ENCODE data around the gene E2F8. TPM values are rescaled to one million over a fixed set of nuclear protein-coding genes. Genes with fewer than 3 reads are reported as not detected.

E2F8 gene
- total and polyA plus RNA-seq, 3 donors from 2014 or later = 1.1 to 5.3 (median 1.3) TPM

DNA sequence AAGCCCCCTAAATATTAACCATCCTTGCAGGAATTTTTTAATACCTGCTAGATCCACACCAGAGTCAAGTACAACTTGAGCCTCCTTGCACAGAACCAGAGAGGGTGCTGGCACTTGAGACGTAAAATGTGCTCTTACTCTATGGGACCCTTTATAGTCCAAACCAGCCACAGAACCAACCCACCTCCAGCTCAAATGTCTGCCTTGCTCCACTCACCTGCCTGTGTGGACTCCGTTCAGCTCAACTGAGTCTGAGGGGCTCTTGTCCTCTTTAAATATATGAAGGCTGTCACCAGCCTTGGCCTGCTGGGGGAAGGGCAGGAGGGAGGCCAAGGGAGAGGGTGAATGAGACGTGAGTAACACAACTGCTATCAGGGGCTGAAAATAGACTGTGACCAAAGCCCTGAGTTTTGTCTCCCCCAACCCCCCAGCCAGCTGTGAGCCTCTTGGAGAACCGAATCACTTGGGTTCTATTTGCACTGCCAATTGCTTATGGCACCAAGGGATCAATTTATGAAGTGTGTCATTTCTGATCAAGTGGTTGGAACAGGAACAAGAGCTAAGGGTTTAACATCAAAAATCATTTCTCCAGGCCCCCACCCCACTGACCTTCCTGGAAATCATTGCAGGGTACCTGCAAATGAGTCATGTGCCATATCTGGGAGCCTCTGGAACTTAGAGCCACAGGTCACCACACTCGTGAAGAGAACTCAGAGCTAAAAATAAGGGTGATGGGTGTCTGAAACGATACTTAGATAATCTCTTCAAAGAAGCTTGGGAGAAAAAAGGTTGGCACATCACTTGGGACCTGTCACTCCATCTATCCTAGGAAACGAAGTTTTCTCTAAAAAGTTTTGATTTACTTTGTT lies 38.8 kb downstream of the E2F8 start, which contains the start of gene CSRP3:
Gene CSRP3, minus strand, starts transcription at position 247 of the 869 bp plus-strand sequence. CDS start 9,535 bp downstream, outside the sequence.
- no peak for DNase-seq
- no peak for TF ChIP-seq POLR2A (IDR thresholded peaks at IDR 0.05)
- TF ChIP-seq, protein P1, sequence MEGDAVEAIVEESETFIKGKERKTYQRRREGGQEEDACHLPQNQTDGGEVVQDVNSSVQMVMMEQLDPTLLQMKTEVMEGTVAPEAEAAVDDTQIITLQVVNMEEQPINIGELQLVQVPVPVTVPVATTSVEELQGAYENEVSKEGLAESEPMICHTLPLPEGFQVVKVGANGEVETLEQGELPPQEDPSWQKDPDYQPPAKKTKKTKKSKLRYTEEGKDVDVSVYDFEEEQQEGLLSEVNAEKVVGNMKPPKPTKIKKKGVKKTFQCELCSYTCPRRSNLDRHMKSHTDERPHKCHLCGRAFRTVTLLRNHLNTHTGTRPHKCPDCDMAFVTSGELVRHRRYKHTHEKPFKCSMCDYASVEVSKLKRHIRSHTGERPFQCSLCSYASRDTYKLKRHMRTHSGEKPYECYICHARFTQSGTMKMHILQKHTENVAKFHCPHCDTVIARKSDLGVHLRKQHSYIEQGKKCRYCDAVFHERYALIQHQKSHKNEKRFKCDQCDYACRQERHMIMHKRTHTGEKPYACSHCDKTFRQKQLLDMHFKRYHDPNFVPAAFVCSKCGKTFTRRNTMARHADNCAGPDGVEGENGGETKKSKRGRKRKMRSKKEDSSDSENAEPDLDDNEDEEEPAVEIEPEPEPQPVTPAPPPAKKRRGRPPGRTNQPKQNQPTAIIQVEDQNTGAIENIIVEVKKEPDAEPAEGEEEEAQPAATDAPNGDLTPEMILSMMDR (IDR thresholded peaks at IDR 0.05) = no peak
- WGBS, 2 donors = 84 to 85% methylated on average over 7 of the region's 7 CpGs
- no peaks in the 10 kb centered on the region for H3K9me3 ChIP-seq
- no peak within 1 kb of the TSS for H3K4me3 ChIP-seq
- no peak within 1 kb of the TSS for H3K27ac ChIP-seq
- H3K36me3 ChIP-seq (ENCODE audit: low read depth, missing control alignments) = no peaks in the 10 kb centered on the region
- intact Hi-C loops (cut with DNase I; ENCODE audit: low total_unique reads) = no loop called here
- H3K4me1 ChIP-seq = no peaks in the 10 kb centered on the region
- no peaks in the 10 kb centered on the region for H3K27me3 ChIP-seq

DNA sequence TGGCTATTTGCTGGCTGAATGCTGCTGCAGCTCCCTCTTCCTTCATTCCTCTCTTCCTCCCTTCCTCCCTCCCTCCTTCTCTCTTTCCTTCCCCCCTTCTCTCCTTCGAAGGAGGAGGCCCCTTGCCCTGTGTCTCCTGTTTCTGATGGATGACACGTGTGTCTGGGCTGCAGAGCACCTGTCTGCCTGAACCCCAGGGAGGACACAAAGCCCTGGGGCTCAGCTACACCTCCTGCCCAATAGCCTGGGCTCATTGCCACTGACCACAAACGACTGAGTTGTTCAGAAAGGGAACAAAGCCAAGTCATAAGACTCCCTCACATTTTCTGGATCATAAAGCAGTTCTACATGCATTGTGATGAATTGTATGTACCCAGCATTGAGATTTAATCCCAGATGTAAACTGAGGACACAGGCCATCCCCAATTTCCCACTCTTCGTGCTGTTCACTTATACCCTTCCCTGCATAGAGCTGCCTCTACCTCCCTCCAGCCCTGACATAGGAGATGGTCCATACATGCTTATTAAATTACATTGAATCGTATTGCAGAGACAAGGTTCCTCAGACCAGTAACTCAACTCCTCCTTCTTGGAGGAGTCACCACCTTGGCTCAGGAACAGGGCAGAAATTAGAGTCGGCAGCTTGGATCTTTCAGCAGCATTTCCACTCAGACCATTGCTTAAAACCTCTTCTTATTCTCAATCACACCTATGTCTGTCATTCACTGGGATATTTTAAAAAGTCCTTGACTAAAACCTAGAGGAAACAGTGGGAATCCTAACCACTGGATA lies 40.1 kb downstream of the E2F8 start:
- intact Hi-C loops (cut with DNase I; ENCODE audit: low total_unique reads) = no loop called here
- H3K36me3 ChIP-seq (ENCODE audit: low read depth, missing control alignments) = no peaks in the 10 kb centered on the region
- H3K4me1 ChIP-seq = no peaks in the 10 kb centered on the region
- WGBS, 2 donors = 47 to 49% methylated on average over 6 of the region's 6 CpGs
- H3K4me3 ChIP-seq = no peak overlapping the region
- TF ChIP-seq, protein P1 (IDR thresholded peaks at IDR 0.05) = no peak
- no peak for TF ChIP-seq POLR2A (IDR thresholded peaks at IDR 0.05)
- no peaks in the 10 kb centered on the region for H3K27me3 ChIP-seq
- no peak for DNase-seq
- no peaks in the 10 kb centered on the region for H3K9me3 ChIP-seq
- H3K27ac ChIP-seq = no peak overlapping the region

DNA sequence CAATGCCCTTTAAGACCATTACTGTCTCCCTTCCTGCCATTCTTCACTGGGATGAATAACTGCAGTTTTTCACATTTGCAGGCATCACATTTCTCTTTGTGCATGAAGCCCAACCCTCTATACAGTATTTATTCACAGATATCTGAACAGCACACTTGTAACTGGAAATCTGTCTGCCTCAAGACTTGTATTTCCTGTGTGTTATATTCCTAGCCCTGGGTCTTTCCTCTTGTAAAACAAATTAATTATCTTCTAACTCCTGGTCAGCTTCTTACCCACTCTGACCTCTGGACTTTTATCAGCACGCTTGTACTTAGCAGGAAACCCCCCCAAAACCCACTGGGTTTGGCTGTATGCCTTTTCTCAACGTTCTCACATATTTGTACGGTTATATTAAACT lies 41.0 kb downstream of the E2F8 start:
- no peak for TF ChIP-seq POLR2A (IDR thresholded peaks at IDR 0.05)
- TF ChIP-seq, protein P1 (IDR thresholded peaks at IDR 0.05) = no peak
- Histone ChIP-seq H3K9me3 (no peaks in the 10 kb centered on the region), H3K27me3 (no peaks in the 10 kb centered on the region), H3K4me1 (no peaks in the 10 kb centered on the region), H3K27ac (no peak overlapping the region), H3K36me3 (ENCODE audit: low read depth, missing control alignments) (no peaks in the 10 kb centered on the region), H3K4me3 (no peak overlapping the region)
- 35 to 54% methylated on average over 3 of the region's 3 CpGs for WGBS, 2 donors
- DNase-seq = no peak
- intact Hi-C loops (cut with DNase I; ENCODE audit: low total_unique reads) = no loop called here

- Histone ChIP-seq H3K4me1 (no peaks in the 10 kb centered on the region), H3K4me3 (no peak overlapping the region), H3K9me3 (no peaks in the 10 kb centered on the region), H3K36me3 (ENCODE audit: low read depth, missing control alignments) (no peaks in the 10 kb centered on the region), H3K27me3 (no peaks in the 10 kb centered on the region), H3K27ac (no peak overlapping the region)
- no peak for TF ChIP-seq POLR2A (IDR thresholded peaks at IDR 0.05)
- TF ChIP-seq, protein P1 (IDR thresholded peaks at IDR 0.05) = no peak
- intact Hi-C loops (cut with DNase I; ENCODE audit: low total_unique reads) = no loop called here
- DNase-seq = no peak
- WGBS, 2 donors = 80 to 93% methylated on average over 5 to 7 of the region's 7 CpGs
Measured at GRCh38 chr11:19199048-19199447, 41.7 kb downstream of the E2F8 start.

Measured in testis (tissue), 3 donors.